ENCODE results near the gene RNU6-8.

DNA sequence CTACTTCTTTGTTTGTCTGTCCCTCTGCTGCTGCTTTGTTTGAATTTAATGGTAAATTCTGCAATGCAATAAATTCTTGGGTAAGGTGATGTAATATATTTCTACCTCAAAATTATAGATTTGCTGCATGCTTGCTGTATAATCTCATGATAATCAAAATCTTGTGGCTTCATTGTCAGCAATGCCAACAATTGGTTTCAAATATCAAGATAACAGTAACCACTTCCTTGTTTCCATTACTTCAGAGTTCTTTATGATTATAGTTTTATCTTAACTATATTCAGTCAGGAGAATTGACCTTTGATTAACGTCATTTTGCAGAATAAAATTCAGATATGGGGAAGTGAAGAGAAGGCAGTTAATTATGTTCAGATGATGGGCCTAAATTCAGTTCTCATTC, 30.2 kb upstream of the RNU6-8 start:
- TF ChIP-seq, protein P1, sequence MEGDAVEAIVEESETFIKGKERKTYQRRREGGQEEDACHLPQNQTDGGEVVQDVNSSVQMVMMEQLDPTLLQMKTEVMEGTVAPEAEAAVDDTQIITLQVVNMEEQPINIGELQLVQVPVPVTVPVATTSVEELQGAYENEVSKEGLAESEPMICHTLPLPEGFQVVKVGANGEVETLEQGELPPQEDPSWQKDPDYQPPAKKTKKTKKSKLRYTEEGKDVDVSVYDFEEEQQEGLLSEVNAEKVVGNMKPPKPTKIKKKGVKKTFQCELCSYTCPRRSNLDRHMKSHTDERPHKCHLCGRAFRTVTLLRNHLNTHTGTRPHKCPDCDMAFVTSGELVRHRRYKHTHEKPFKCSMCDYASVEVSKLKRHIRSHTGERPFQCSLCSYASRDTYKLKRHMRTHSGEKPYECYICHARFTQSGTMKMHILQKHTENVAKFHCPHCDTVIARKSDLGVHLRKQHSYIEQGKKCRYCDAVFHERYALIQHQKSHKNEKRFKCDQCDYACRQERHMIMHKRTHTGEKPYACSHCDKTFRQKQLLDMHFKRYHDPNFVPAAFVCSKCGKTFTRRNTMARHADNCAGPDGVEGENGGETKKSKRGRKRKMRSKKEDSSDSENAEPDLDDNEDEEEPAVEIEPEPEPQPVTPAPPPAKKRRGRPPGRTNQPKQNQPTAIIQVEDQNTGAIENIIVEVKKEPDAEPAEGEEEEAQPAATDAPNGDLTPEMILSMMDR (IDR thresholded peaks at IDR 0.05) = no peak
- no peak for TF ChIP-seq POLR2A (IDR thresholded peaks at IDR 0.05)
